ENCODE data around the gene ABLIM3.

GRCh38 chr5:149205625-149206523, 64.6 kb downstream of the ABLIM3 start:
- TF ChIP-seq REST (IDR thresholded peaks at IDR 0.05; ENCODE audit: low read depth, low read length) (no peak), SIN3A (IDR thresholded peaks at IDR 0.05; ENCODE audit: borderline replicate concordance, low read depth, low read length) (no peak), CTCF (IDR thresholded peaks at IDR 0.05) (no peak), YY1 (IDR thresholded peaks at IDR 0.05; ENCODE audit: low read depth) (no peak), TAF1 (IDR thresholded peaks at IDR 0.05; ENCODE audit: borderline replicate concordance, low read depth, low read length) (no peak), POLR2AphosphoS5 (IDR thresholded peaks at IDR 0.05; ENCODE audit: low read depth, low read length) (no peak), GABPA (IDR thresholded peaks at IDR 0.05; ENCODE audit: low read depth) (no peak), TEAD4 (IDR thresholded peaks at IDR 0.05; ENCODE audit: borderline replicate concordance, insufficient read depth) (no peak), FOXJ3 (CRISPR knock-in tag; IDR thresholded peaks at IDR 0.05) (no peak)
